Right renal pelvis (tissue), 4 donors: ENCODE measurements around the gene TRMT10C. TPM values are rescaled to one million over a fixed set of nuclear protein-coding genes. Genes with fewer than 3 reads are reported as not detected.
"Not testable (repeated sequence)": the region's sequence is repeated elsewhere in the genome, so short reads cannot be mapped to it uniquely, and the experiment has no call there.

Experiments
- DNase-seq, 4 donors: peaks; one replicate each; pipeline ENCODE4 v3.0.0-alpha.2; 2013; ENCODE audit warnings: low read depth in 4 of 4, low spot score in 3 of 4, missing footprints in 1 of 4
- polyA plus RNA-seq, 4 donors: library from polyadenylated mRNA; unstranded; fragments of 120-200 nt; gene quantifications; one replicate each; pipeline ENCODE4 v1.2.1, GENCODE V29; 2013; ENCODE audit not compliant: insufficient read length in 4 of 4

The TRMT10C gene
- polyA plus RNA-seq, 4 donors: 32.1 to 43.5 (median 41.2) TPM

DNA sequence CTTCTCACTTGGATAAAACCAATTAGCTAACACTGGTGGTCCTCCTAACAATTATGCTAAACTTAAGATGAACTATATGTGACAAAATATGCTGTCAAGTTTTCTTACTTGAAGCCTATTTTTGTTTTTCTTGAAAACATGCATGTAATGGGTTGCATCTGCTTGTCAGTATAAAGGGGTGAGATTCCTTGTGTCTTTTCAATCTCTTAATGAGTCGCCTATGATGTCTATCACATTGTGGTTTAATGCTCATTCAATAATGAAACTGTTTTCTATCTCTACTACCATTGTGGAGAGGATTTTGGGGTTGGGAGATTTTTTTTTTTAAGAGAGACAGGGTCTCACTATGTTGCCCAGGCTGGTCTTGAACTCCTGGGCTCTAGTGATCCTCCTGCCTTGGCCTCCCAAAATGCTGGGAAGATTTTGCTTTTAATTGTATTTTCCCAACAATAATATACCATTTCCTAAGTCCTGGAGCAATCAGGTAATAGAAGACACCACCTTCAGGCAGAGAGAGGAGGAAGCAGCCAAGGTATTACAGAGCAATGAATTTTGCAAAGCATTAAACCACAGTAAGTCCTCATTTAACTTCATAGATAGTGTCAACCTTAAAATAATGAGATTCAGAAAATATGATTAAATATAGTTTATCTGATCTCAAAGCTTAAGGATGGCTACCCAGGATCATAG is 17.4 kb upstream of the TRMT10C start:
- DNase-seq: no peak

DNA sequence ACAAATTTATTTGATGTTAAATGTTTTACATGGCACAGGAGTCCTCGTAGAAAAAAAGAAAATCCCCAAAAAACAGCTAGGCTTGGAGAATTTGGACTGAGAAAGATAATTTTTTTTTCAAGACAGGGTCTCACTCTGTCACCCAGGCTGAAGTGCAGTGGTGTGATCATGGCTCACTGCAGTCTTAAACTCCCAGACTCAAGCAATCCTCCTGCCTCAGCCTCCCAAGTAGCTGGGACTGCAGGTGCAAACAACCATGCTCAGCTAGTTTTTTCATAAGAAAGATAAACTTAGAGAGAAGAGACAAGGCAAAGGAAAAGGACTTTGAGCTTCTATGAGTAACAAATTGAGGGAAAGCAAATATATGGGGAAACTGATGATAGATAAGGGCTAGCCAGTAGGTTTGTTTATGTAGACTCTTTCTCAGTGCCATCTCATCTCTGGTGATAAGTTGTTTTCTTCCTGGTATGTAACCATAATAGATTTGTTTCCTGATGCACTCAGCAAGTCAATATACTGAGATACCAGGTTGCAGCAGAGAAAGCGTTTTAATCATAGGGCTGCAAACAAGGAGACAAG is 13.1 kb upstream of the TRMT10C start:
- DNase-seq: no peak

DNA sequence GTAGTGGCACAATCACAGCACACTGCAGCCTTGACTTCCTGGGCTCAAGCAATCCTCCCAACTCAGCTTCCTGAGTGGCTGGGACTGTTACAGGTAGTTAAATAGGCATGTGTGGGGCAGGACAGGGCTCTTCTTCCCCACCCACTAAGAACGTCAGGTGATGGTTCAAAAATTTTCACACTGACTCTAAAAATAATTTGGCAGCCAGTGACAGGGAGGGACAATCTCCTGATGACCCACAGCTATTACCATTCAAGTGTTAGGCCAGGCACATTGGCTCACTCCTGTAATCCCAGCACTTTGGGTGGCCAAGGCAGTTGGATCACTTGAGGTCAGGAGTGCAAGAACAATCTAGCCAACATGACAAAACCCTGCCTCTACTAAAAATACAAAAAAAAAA is 12.2 kb upstream of the TRMT10C start:
- no peak for DNase-seq

DNA sequence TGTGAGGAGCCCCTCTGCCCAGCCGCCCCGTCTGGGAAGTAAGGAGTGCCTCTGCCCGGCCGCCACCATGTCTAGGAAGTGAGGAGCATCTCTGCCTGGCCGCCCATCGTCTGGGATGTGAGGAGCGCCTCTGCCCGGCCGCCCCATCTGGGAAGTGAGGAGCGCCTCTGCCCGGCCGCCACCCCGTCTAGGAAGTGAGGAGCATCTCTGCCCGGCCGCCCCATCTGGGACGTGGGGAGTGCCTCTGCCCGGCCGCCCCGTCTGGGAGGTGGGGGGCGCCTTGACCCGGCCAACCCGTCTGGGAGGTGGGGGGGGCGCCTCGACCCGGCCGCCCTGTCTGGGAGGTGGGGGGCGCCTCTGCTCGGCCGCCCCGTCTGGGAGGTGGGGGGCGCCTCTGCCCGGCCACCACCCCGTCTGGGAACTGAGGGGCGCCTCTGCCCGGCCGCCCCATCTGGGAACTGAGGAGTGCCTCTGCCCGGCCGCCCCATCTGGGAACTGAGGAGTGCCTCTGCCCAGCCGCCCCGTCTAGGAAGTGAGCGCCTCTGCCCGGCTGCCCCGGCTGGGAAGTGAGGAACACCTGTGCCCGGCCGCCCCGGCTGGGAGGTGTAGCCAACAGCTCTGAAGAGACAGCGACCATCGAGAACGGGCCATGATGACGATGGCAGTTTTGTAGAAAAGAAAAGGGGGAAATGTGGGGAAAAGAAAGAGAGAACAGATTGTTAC is 10.1 kb upstream of the TRMT10C start:
- DNase-seq: not testable (repeated sequence)

DNA sequence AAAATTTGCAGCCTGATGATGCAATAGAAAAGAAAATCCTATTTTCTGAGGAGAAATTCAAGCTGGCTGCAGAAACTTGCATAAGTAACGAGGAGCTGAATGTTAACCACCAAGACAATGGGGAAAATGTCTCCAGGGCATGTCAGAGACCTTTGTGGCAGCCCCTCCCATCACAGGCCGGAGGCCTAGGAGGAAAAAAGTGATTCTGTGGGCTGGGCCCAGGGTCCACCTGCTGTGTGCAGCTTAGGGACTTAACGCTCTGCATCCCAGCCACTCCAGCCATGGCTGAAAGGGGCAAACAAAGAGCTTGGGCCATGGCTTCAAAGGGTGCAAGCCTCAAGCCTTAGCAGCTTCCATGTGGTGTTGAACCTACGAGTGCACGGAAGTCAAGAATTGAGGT is 8.3 kb upstream of the TRMT10C start:
- not testable (repeated sequence) for DNase-seq

DNA sequence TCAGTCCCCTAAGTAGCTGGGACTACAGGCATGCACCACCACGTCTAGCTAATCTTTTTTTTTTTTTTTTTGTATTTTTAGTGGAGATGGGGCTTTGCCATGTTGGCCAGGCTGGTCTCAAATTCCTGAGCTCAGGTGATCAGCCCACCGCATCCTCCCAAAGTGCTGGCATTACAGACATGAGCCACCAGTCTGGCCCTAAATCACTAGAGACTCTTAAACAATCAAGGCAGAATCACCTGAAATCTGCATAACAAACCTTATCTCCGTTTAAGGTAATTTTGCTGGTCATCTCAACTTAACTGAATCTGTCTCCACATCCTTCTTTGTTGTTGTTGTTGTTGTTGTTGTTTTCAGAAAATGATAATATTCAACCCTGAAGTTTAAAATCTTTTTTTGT is 5.6 kb upstream of the TRMT10C start:
- DNase-seq: no peak

DNA sequence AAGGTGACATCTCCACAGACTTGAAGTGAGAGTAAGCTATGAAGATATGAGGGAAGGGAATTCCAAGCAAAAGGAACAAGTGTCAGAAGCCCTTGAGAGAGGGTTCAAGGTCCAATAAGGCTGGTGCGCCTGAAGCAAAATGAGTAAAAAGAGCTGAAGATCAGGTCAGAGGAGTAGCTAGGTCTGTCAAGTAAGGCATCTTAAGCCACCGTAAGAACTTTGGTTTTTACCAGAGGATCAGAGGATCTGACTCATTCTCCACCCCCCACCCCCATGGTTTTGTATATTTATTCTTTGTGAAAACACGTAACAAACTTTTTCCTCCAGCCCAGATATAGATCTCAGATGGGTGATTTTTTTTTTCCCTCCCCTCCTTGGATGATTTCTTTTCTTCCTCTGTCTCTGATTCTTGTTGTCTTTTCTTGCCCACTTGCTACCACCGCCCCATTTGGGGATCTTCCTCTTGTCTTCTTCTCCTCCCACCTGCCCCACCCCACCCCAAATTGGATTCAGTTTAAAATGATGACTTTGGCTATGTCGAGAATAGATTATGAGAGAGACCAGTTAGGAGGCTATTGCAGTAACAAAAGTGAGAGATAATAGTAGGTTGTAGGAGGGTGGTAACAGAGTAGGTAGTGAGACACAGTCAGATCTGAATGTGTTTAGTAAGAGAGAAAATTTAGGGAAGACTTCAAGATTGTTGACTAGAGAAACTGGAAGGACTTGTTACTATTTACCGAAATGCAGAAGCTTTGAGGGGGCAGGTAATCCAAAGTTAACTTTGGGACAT is 6.1 kb downstream of the TRMT10C start:
- no peak for DNase-seq

DNA sequence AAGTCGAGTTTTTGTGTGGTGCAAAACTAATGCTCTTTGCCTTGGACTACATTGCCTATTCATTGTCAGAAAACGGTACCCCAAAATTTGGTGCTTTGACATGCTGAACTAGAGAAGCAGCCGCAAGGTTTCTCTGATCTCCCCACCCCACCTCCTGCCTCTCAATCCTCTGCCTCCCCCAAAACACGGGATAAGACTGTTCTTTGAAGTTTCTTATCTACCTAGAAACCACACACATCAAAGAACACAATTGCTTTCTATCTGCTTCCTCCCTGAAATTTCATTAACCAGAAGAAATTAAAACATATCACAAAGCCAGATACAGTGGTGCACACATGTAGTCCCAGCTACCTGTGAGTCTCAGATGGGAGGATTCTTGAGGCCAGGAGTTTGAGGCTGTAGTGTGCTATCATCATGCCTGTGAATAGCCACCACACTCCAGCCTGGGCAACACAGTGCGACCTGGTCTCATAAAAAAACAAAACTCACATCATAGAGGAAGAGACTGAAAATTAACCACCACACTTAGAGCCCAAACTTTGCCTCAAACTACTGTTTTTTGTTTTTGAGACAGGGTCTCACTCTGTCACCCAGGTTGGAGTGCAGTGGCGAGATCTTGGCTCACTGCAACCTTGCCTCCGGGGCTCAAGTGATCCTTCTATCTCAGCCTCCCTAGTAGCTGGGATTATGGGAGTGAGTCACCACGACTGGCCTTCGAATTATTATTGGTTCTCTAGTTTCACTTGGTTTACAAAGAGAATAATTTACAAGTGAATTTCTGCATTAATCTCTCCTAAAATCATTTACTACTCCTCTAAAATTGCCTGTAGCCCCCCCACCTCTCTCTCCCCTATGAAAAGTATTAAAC is 9.6 kb downstream of the TRMT10C start:
- no peak for DNase-seq

DNA sequence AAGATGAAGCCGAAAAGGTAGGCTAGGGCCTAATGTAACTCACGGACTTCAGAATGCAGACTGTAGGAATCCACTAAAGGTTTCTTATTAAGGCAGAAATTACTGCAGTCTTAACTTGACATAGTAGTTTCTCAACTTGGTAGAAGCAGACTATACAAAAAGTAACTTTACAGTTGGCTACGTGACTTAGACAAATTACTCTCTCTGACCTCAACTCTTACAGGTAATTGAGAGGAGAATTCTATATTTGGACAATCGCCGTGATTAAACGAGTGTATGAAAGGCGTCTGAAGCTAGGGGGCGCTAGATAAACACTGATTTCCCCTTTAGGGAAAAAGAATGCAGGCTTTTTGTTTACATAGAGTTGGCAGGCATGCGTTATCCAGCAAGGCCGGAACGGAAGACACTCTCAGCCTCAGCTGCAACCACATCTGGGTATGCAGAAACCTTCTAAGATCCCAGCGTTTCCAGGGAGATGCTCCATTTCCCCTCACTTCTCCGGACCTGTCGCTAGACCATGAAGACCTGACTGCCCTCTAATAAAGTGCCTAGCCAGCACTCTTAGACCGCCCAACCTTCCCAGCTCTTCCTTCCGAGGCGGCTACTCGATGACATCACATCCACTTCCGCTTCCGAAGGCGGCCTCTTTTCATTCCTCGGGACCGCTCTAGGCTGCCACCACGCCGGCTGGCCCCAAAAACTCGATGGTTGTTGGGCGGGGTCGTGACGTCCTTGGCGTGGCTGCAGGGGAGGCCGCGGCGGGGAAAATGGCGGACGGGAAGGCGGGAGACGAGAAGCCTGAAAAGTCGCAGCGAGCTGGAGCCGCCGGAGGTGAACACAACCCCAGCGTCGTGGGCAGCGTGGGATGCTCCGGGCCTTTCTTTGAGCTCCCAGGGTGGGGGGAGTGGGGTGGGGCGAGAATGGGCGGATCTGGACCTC is 12.1 kb downstream of the TRMT10C start, which contains the start of gene PCNP:
PCNP (plus strand) TSS at position 732 of the 939 bp plus-strand sequence; CDS start at position 768, 36 bp downstream.
- peak; percentile 99 for DNase-seq

DNA sequence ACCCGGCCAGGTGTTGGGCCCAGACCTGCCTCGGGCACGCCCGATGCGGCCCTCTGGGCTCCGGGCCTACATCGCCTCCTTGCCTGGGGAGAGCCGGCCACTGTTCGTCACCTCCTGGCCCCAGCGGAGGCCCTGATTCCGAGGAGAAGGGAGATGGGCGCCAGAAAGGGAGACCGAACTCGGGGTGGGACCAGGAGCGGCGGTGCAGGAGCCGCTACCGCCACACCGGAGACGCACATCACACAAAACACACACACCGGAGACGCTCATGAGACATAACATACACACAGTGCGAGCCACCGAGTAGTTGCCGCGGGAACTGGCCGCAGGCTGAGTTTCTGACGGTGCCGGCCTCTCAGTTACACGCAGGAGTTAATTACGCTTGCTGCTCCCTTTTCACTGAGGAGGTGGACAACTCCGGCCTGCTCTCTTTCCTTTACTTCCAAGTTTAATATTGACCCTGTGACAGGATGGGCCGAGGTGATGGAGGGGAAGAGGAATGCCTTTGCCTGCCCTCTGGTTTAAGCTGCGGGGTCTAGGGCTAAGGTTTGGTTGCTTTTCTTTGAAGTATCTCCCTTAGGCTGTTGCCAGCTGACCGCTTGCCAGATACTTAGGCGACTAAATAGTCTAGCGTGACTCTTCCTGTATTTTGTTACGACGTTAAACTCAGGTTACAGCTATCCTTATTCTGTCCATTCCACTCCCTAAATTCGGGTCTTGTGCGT is 12.9 kb downstream of the TRMT10C start:
- peak; percentile 40 to 63 (median 48) for DNase-seq

DNA sequence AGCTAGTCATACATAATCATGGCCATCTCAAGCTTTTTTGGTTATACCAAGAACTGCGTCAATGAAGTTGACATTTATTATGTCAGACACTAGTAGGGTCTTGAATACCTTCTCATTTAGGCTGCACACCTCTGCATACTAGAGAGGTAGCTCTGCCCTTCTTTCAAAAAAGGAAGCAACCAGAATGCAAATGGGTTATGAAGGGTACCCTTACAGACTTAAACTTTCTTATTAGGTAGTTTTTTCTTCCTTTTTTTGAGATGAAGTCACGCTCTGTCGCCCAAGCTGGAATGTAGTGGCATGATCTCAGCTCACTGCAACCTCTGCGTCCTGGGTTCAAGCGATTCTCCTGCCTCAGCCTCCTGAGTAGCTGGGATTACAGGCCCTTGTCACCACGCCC is 15.6 kb downstream of the TRMT10C start:
- no peak for DNase-seq

DNA sequence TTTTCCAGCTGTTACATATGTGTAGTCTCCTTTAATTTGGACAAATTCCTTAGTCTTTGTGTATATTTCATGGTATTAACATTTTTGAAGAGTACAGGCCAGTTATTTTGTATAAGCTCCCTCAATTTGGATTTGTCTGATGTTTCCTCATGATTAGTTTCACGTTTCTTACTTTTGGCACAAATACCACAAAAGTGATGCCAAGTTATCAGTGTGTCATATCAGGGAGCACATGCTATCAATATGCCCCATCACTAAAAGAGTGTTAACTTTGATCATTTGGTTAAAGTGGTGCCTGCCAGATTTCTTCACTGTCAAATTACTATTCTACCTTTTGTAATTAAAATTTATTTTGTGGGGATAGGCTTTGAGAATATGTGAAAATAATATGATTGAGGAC is 26.9 kb downstream of the TRMT10C start:
- DNase-seq: no peak

DNA sequence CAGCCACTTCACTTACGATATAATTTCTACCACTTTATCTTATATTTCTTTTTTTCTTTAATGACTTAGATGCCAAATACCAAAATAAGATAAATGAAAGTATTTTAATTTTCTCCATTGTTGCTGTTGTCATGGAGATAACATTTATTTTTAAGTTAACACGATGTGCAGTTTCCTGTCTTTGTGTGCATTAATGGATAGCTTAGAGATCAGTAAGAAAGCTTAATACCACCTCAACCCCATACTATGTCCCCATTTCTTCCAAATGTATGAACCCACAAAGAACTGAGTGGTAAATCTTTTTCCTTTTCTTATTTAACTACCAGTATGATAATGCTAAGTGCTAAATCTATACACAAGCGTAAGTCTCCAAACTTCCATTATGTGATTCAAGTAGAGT is 29.4 kb downstream of the TRMT10C start:
- no peak for DNase-seq

DNA sequence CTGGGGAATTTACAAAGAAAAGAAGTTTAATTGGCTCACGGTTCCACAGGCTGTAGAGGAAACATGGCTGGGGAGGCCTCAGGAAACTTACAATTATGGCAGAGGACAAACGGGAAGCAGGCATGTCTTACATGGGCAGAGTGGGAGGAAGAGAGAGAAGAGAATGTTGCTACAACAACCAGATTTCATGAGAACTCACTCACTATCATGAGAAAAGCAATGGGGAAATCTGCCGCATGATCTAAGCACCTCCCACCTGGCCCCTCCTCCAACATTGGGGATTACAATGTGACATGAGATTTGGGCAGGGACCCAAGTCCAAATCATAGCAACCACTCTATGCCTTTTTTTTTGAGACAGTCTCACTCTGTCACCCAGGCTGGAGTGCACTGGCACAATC is 41.1 kb downstream of the TRMT10C start:
- DNase-seq: no peak

DNA sequence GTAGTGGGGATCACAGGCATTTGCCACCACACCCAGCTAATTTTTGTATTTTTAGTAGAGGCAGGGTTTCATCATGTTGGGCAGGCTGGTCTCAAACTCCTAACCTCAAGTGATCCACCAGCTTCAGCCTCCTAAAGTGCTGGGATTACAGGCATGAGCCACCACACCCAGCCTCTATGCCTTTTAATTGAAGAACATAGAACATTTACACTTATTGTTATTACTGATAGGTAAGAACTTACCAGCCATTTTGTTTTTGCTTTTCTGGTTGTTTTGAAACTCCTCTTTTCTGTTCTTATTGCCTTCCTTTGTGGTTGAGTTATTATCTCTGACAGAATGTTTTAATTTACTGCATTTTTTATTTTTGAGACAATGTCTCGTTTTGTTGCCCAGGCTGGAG is 41.5 kb downstream of the TRMT10C start:
- no peak for DNase-seq

DNA sequence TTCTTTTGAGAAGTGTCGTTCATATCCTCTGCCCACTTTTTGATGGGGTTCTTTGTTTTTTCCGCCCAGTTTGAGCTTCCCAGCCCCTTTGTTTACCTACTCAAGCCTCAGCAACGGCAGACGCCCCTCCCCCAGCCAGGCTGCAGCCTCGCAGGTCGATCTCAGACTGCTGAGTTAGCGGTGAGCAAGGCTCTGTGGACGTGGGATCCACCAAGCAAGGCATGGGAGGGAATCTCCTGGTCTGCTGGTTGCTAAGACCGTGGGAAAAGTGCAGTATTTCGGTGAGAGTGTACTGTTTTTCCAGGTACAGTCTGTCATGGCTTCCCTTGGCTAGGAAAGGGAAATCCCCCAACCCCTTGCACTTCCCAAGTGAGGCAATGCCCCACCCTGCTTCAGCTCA is 43.7 kb downstream of the TRMT10C start:
- DNase-seq: not testable (repeated sequence)

DNA sequence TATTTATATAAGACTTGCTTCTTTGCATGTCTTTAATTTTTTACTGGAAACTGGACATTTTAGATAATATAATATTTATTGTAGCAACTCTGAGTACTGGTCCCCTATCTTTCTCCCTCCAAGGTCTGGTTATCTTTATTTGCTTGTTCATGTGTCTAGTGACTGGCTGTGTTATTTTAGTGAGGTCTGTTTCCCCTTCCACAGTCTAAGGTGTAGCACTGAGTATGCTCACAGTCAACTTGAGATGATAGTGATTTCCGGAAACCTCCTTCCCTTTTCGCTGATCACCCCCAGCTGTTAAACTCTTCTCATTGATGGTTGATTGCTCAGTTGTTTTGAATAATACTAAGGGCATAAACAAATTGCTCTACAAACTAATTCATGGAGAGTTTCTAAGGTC is 49.4 kb downstream of the TRMT10C start:
- no peak for DNase-seq

DNA sequence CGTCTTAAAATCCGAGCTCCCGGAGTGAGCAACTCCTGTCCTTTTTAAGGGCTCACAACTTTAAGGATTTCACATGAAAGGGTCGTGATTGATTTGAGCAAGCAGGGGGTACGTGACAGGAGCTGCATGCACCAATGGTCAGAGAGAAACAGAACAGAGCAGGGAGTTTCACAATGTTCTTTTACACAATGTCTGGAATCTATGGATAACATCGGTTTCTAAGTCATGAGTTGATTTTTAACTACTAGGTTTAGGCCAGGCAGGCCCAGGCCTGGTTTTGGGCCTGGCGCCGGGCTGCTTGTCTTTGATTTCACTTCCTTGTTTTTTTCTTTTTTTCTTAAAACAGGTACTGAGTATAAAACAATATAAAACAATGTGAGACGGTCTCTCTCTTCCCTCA is 51.3 kb downstream of the TRMT10C start:
- DNase-seq: not testable (repeated sequence)
